ENCODE results near the gene MCRS1.
"Not testable (repeated sequence)": the region's sequence is repeated elsewhere in the genome, so short reads cannot be mapped to it uniquely, and the experiment has no call there.

The MCRS1 gene

DNA sequence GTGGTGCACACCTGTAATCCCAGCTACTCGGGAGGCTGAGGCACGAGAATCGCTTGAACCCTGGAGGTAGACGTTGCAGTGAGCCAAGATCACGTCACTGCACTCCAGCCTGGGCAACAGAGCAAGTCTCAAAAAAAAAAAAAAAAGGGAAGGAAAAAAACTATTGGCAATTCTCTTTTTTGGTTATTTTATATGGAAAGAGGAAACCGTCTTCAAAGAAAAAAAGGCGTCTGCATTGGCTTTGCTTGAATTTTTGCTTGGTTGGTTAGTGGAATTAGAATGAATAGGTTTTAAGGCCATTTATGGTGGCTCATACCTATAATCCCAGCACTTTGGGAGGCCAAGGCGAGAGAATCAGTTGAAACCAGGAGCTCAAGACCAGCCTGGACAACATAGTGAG is 58.3 kb downstream of the MCRS1 start:
- not testable (repeated sequence) for DNase-seq

Data from GDM1 (cell line).